Right lobe of liver (tissue), 6 donors: ENCODE results near the gene DCP2. TPM values are rescaled to one million over a fixed set of nuclear protein-coding genes. Genes with fewer than 3 reads are reported as not detected.

Experiments used
- ATAC-seq, 4 donors: fragments of 200-7000 bp; cut with Tn5 transposase; one replicate each; pipeline ENCODE4 v1.9.1; 2020; ENCODE audit warnings: mild to moderate bottlenecking in 4 of 4, moderate library complexity in 4 of 4
- DNase-seq, 3 donors: peaks; one replicate each; pipeline ENCODE4 v3.0.0-alpha.2; 2020
- H3K27ac ChIP-seq, 3 donors: fragments of 200-600 bp; one replicate each; pipeline ENCODE4 v1.8.0; 2022
- H3K27me3 ChIP-seq, 2 donors: fragments of 200-600 bp; one replicate each; pipeline ENCODE4 v1.8.0; 2022
- H3K36me3 ChIP-seq, 4 donors: fragments of 200-600 bp; sonication (generic) in 1 of 4; one replicate each; pipeline versions ENCODE4 v1.5.1 to v1.8.0; 2017 to 2022; ENCODE audit warnings: control low read depth in 1 of 4
- H3K4me1 ChIP-seq, 4 donors: fragments of 200-600 bp; sonication (generic) in 1 of 4; one replicate each; pipeline versions ENCODE4 v1.5.1 to v1.8.0; 2017 to 2022; ENCODE audit warnings: control low read depth in 1 of 4
- H3K4me3 ChIP-seq, 3 donors: fragments of 200-600 bp; one replicate each; pipeline ENCODE4 v1.8.0; 2022
- H3K9me3 ChIP-seq, 4 donors: fragments of 200-600 bp; sonication (generic) in 1 of 4; one replicate each; pipeline versions ENCODE4 v1.5.1 to v1.8.0; 2017 to 2022; ENCODE audit warnings: control low read depth in 1 of 4
- POLR2A ChIP-seq: fragments of 450-650 bp; IDR thresholded peaks from one replicate; pipeline ENCODE4 v1.6.1; 2017; ENCODE audit warnings: antibody characterized with exemption, mild to moderate bottlenecking
- WGBS: methylation state at CpG from one replicate; pipeline ENCODE4 v1.1.6; 2018; ENCODE audit warnings: low coverage, low lambda C conversion rate; ENCODE audit not compliant: insufficient coverage; ENCODE audit errors: missing lambda C conversion rate; 5-methylcytosine and 5-hydroxymethylcytosine counted together
- intact Hi-C, 2 donors: fragments of 100-400 bp; cut with DNase I; formaldehyde crosslinking; loops; one replicate each; pipeline versions ENCODE4 v1.11.2 to v1.14.1; 2022
- total RNA-seq, 6 experiments: library from RNA; depleted of rRNA in 2 of 6; stranded (reverse); fragments of >200 nt in 2 of 6; fragmentation: NEBNext Ultra II Directional in 3 of 6; extraction: Animal tissue kit (Norgen Biotek cat#: 25700) in 3 of 6; gene quantifications; one replicate each; pipeline versions ENCODE4 v1.1.0 to v1.2.4, GENCODE V29; 2016 to 2023
- TF ChIP-seq, protein P1 (sequence below), 4 donors: fragments of 200-600 bp in 3 of 4; fragments of 450-650 bp in 1 of 4; IDR thresholded peaks; one replicate each; pipeline versions ENCODE4 v1.5.1 to v1.8.0; 2016 to 2022; ENCODE audit warnings: antibody characterized with exemption in 4 of 4, mild to moderate bottlenecking in 2 of 4
- donor health status: DM: no; HTN: yes; CAD: no.
- donor health status: DM: no; HTN: no; CAD: no.
- donor health status: DM: no; HTN: no; CAD: no.
- donor health status: DM: no; HTN: yes; CAD: no.
- donor health status: DM: no; HTN: yes; CAD: no.

DCP2 gene
- total RNA-seq, 6 experiments from 2014 or later, result 12.0 to 20.8 (median 14.6) TPM

DNA sequence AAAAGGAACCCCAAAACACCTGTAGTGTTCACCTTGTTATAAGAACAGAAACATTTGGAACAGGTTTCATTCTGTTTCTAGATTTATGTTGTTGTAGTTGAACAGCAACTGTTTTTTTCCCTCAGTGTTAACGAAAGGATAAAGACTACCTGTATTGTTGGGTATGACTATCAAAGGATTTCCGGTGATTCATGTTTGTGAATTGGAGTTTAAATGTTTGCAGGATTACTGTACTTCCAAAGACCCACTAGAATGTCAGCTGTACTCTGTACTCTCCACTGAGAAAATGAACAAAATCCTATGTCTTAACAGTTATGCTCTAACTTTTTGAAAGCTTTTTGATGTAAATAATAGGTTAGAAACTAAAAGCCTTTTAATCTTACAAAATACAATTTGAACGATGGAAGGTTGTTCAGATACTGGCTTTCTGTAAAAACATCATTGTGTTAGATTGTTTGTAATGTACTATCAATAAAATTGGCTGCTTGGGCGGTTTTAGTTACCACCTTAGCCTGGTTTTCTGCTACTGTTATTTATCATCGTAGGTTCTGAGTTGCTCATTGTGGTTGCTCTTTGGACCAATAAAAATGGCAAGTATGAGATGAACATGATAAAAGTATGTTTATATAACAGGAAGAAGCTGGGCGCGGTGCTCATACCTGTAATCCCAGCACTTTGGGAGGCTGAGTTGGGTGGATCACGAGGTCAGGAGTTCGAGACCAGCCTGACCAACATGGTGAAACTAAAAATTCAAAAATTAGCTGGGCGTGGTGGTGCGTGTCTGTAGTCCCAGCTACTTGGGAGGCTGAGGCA, 44.1 kb downstream of the DCP2 start:
- H3K9me3 ChIP-seq, result no peaks in the 10 kb centered on the region
- no peak overlapping the region for H3K27ac ChIP-seq
- 86% methylated on average over 8 of the region's 11 CpGs for WGBS
- ATAC-seq (no peak), DNase-seq (no peak)
- TF ChIP-seq POLR2A, result no peak
- TF ChIP-seq, protein P1, sequence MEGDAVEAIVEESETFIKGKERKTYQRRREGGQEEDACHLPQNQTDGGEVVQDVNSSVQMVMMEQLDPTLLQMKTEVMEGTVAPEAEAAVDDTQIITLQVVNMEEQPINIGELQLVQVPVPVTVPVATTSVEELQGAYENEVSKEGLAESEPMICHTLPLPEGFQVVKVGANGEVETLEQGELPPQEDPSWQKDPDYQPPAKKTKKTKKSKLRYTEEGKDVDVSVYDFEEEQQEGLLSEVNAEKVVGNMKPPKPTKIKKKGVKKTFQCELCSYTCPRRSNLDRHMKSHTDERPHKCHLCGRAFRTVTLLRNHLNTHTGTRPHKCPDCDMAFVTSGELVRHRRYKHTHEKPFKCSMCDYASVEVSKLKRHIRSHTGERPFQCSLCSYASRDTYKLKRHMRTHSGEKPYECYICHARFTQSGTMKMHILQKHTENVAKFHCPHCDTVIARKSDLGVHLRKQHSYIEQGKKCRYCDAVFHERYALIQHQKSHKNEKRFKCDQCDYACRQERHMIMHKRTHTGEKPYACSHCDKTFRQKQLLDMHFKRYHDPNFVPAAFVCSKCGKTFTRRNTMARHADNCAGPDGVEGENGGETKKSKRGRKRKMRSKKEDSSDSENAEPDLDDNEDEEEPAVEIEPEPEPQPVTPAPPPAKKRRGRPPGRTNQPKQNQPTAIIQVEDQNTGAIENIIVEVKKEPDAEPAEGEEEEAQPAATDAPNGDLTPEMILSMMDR (IDR thresholded peaks at IDR 0.05), result no peak
- no peaks in the 10 kb centered on the region for H3K4me1 ChIP-seq
- intact Hi-C loops, result no loop called here
- peaks cover 0 to 31% (median 8%) of the 10 kb centered on the region in 4 donors for H3K36me3 ChIP-seq
- H3K4me3 ChIP-seq, result no peak overlapping the region
- no peaks in the 10 kb centered on the region for H3K27me3 ChIP-seq

DNA sequence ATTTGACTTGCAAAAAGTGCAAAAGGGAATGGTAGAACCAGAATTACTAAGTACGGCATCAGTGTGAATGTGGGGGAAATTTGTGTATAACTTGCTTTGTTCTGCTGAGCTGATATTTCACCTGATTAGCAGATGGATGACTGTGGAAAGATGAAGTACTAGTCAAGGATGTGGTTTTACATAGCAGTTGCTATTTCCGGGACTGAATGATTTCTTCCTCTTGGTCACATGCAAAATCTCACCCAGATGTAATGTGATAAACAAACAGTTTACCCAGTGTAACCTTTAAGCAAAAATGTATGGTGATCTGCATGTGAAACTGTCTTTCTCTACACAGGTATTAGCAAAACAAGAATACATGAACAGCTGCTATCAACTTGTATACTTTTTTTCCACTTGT, 46.1 kb downstream of the DCP2 start:
- H3K36me3 ChIP-seq, result peaks cover 0 to 51% (median 21%) of the 10 kb centered on the region in 4 donors
- peak in 3 of 4 donors; percentile 22 to 37 (median 30) for ATAC-seq
- no peaks in the 10 kb centered on the region for H3K4me1 ChIP-seq
- H3K4me3 ChIP-seq, result no peak overlapping the region
- TF ChIP-seq, protein P1 (IDR thresholded peaks at IDR 0.05), result no peak
- no peaks in the 10 kb centered on the region for H3K27me3 ChIP-seq
- no peak for DNase-seq
- no peak overlapping the region for H3K27ac ChIP-seq
- intact Hi-C loops, result no loop called here
- H3K9me3 ChIP-seq, result no peaks in the 10 kb centered on the region
- 51% methylated on average over 2 of the region's 2 CpGs for WGBS

DNA sequence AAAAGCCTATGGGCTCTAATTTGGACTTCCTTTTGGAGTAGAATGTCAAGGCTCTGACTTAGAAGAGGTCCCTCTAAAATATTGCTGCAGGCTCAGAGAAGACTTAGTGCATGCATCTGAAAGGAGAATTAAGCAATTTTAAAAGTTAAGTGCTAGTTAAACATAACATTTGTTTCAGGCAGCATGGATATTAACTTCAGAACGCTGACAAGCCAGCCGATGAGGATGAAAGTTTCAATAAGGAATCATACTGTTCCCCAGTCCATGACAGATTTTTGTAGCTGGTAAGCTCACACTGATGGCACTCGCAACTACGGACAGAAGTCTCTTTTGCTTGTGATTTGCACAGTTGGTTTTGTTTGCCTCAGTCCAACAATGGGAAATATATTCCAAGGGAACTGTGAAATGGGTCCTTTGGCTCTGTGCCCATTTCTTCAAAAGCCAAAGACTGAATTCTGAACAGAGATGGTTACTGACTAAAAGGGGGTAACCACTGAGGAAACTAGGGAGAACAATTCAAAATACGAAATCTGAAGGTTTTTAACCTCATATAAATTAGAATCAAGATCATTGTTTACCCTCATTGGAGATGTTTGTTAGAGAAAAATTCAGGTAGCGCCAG, 47.6 kb downstream of the DCP2 start:
- Histone ChIP-seq H3K27ac (no peak overlapping the region), H3K4me3 (no peak overlapping the region), H3K27me3 (no peaks in the 10 kb centered on the region), H3K36me3 (peaks cover 0 to 62% (median 29%) of the 10 kb centered on the region in 4 donors), H3K9me3 (no peaks in the 10 kb centered on the region), H3K4me1 (no peaks in the 10 kb centered on the region)
- TF ChIP-seq, protein P1 (IDR thresholded peaks at IDR 0.05), result no peak
- no peak for TF ChIP-seq POLR2A
- 75% methylated on average over 6 of the region's 6 CpGs for WGBS
- intact Hi-C loops, result no loop called here
- DNase-seq (no peak), ATAC-seq (no peak)

DNA sequence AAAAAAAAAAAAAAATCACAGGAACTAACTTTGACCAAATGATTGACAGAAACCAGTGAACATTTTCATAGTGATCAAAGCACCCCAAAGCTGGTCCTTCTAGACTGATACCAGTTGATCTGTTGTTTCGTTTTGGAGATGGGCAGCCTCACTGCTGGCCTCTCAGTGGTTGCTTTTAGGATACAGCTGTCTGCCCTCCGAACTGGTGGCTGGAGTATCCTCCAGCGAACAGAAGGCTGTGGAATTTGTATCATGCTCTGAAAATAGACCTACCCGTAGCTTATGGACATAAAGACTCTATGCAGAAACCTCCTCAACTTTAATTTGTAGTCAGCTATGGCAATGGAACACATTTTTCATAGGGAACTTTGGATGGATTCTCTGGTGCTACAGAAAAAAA, 49.0 kb downstream of the DCP2 start:
- no peak overlapping the region for H3K4me3 ChIP-seq
- H3K36me3 ChIP-seq, result peaks cover 0 to 61% (median 28%) of the 10 kb centered on the region in 4 donors
- 88% methylated on average over 1 of the region's 4 CpGs for WGBS
- no peaks in the 10 kb centered on the region for H3K27me3 ChIP-seq
- H3K4me1 ChIP-seq, result no peaks in the 10 kb centered on the region
- no peaks in the 10 kb centered on the region for H3K9me3 ChIP-seq
- ATAC-seq (no peak), DNase-seq (no peak)
- intact Hi-C loops, result no loop called here
- H3K27ac ChIP-seq, result no peak overlapping the region
- TF ChIP-seq POLR2A, result no peak
- TF ChIP-seq, protein P1 (IDR thresholded peaks at IDR 0.05), result no peak
